HG02610 (cell line): Measurements from ENCODE around the gene NCR2.

Source experiments
- ATAC-seq: cut with Tn5 transposase; IDR thresholded peaks from one replicate; pipeline ENCODE4 v1.9.1; 2021; ENCODE audit warnings: mild to moderate bottlenecking, moderate library complexity; ENCODE audit not compliant: unreplicated experiment

Gene NCR2

DNA sequence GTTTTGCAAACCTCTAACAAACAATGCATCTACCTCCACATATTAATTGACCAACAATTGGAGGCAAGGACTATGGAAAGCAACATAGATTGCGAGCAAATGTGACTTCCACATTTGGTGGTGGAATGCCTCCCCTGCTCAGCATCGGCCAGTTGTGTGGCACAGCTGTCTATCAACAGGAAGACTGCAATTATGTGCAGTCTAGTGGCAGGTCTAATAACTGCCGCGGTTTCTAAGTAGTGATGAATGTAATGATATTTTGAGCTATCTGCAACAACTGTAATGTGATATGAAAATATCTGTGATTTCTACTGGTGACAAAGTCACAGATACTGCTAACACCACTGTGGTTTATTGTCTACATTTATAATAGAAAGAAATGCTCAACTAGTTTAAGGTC lies 56.8 kb downstream of the NCR2 start:
- no peak for ATAC-seq

GRCh38 chr6:41396335-41396734 lies 60.9 kb downstream of the NCR2 start:
- no peak for ATAC-seq

GRCh38 chr6:41399424-41399823 lies 64.0 kb downstream of the NCR2 start:
- ATAC-seq: no peak
